GM12878 (cell line): ENCODE measurements around the gene MVP.

Source experiments
- ATF2 ChIP-seq: IDR thresholded peaks from 2 replicates; pipeline ENCODE4 v1.6.1; 2012; ENCODE audit warnings: low read length, inconsistent platforms
- CEBPB ChIP-seq, 2 experiments: fragments of 150-350 bp in 1 of 2; IDR thresholded peaks; 2 replicates each; pipeline ENCODE4 v1.6.1; 2012 to 2014; ENCODE audit warnings: low read depth in 2 of 2, low read length in 2 of 2, borderline replicate concordance in 1 of 2, inconsistent platforms in 1 of 2
- CHD4 ChIP-seq: fragments of 200-600 bp; sonication (generic); IDR thresholded peaks from 2 replicates; pipeline ENCODE4 v1.6.1; 2016; ENCODE audit warnings: mild to moderate bottlenecking
- CTCF ChIP-seq, 3 experiments: IDR thresholded peaks in 2 of 3; conservative IDR thresholded peaks in 1 of 3; 2 replicates each; pipeline ENCODE4 v1.5.1; 2011; ENCODE audit warnings: low read depth in 3 of 3, low read length in 3 of 3, mild to moderate bottlenecking in 3 of 3, control low read depth in 2 of 3, moderate library complexity in 2 of 3, inconsistent platforms in 1 of 3, mixed read lengths in 1 of 3; ENCODE audit not compliant: control insufficient read depth in 2 of 3, insufficient read depth in 1 of 3; ENCODE audit errors: extremely low read depth in 1 of 3
- KAT2A ChIP-seq: conservative IDR thresholded peaks from 2 replicates; pipeline ENCODE4 v1.6.1; 2011; ENCODE audit warnings: low read depth, low read length; ENCODE audit not compliant: control insufficient read depth
- NRF1 ChIP-seq: conservative IDR thresholded peaks from 2 replicates; pipeline ENCODE4 v1.6.1; 2011; ENCODE audit warnings: mild to moderate bottlenecking, low read depth, low read length, improper control_type of control experiment
- RAD21 ChIP-seq: IDR thresholded peaks from 2 replicates; pipeline ENCODE4 v1.6.1; 2011; ENCODE audit warnings: mild to moderate bottlenecking, low read depth, low read length, moderate library complexity; ENCODE audit not compliant: insufficient read depth
- SP1 ChIP-seq: IDR thresholded peaks from one replicate; pipeline ENCODE4 v1.6.1; 2011; ENCODE audit warnings: low read depth, low read length
- TARDBP ChIP-seq: IDR thresholded peaks from 2 replicates; pipeline ENCODE4 v1.6.1; 2016; ENCODE audit warnings: borderline replicate concordance
- TCF3 ChIP-seq: IDR thresholded peaks from 2 replicates; pipeline ENCODE4 v1.6.1; 2012; ENCODE audit warnings: low read depth, mild to moderate bottlenecking, low read length, borderline replicate concordance; ENCODE audit not compliant: insufficient read depth
- TF ChIP-seq, protein P1 (sequence below): fragments of 450-650 bp; IDR thresholded peaks from 2 replicates; pipeline ENCODE4 v1.6.1; 2017; ENCODE audit warnings: mild to moderate bottlenecking, moderate library complexity

DNA sequence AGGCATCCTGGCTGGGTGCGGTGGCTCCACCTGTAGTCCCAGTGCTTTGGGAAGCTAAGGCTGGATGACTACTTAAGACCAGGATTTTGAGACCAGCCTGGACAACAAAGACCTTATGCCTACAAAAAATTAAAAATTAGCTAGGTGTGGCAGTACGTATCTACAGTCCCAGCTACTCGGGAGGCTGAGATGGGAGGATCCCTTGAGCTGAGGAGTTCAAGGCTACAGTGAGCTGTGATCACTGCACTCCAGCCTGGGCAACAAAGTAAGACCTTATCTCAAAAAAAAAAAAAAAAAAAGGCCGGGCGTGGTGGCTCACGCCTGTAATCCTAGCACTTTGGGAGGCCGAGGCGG, 6.1 kb downstream of the MVP start:
- TF ChIP-seq NRF1 (no peak), RAD21 (no peak), CTCF (IDR thresholded peaks at IDR 0.05 in 2 of 3, conservative IDR thresholded peaks at IDR 0.05 in 1 of 3; ENCODE audit: control insufficient read depth in 2 of 3, extremely low read depth in 1 of 3, insufficient read depth in 1 of 3, low read depth in 3 of 3, low read length in 3 of 3) (no peak), SP1 (no peak), TCF3 (no peak), TARDBP (no peak), CHD4 (no peak), ATF2 (no peak), KAT2A (no peak), CEBPB (IDR thresholded peaks at IDR 0.05; ENCODE audit: borderline replicate concordance in 1 of 2, low read depth in 2 of 2, low read length in 2 of 2) (no peak)
- TF ChIP-seq, protein P1, sequence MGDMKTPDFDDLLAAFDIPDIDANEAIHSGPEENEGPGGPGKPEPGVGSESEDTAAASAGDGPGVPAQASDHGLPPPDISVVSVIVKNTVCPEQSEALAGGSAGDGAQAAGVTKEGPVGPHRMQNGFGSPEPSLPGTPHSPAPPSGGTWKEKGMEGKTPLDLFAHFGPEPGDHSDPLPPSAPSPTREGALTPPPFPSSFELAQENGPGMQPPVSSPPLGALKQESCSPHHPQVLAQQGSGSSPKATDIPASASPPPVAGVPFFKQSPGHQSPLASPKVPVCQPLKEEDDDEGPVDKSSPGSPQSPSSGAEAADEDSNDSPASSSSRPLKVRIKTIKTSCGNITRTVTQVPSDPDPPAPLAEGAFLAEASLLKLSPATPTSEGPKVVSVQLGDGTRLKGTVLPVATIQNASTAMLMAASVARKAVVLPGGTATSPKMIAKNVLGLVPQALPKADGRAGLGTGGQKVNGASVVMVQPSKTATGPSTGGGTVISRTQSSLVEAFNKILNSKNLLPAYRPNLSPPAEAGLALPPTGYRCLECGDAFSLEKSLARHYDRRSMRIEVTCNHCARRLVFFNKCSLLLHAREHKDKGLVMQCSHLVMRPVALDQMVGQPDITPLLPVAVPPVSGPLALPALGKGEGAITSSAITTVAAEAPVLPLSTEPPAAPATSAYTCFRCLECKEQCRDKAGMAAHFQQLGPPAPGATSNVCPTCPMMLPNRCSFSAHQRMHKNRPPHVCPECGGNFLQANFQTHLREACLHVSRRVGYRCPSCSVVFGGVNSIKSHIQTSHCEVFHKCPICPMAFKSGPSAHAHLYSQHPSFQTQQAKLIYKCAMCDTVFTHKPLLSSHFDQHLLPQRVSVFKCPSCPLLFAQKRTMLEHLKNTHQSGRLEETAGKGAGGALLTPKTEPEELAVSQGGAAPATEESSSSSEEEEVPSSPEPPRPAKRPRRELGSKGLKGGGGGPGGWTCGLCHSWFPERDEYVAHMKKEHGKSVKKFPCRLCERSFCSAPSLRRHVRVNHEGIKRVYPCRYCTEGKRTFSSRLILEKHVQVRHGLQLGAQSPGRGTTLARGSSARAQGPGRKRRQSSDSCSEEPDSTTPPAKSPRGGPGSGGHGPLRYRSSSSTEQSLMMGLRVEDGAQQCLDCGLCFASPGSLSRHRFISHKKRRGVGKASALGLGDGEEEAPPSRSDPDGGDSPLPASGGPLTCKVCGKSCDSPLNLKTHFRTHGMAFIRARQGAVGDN = no peak
